ENCODE data around the gene NPRL2.

The NPRL2 gene

GRCh38 chr3:50350527-50351322 is at the start of gene NPRL2, which contains the start of gene CYB561D2:
TSS of gene NPRL2 (minus strand) at chr3:50350775. CDS start at chr3:50350652, 123 bp downstream.
TSS of gene CYB561D2 (plus strand) at chr3:50350862. CDS start at chr3:50351434, 572 bp downstream.
- DNase-seq (ENCODE audit: low spot score) = peak; percentile 99

DNA sequence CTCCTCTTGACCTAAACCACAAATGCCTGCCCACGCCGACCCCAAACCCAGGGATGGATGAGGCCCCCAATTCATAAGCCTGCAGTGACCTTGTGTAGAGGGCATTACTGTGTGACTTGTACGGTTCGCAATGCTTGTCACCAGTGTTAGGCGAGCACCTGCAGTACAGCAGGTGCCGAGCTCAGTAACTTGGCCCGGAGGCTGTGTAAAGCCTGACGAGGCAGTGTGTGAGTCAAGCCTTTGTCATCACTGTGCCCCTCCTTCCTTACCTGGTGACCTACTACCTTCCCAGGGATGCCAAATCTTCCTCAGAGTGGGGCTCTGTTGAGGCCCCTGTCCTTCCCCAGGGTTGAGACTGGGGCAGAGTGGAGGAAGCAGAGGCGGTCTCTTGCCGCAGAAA is 45.9 kb upstream of the NPRL2 start:
- no peak for DNase-seq (ENCODE audit: low spot score)

DNA sequence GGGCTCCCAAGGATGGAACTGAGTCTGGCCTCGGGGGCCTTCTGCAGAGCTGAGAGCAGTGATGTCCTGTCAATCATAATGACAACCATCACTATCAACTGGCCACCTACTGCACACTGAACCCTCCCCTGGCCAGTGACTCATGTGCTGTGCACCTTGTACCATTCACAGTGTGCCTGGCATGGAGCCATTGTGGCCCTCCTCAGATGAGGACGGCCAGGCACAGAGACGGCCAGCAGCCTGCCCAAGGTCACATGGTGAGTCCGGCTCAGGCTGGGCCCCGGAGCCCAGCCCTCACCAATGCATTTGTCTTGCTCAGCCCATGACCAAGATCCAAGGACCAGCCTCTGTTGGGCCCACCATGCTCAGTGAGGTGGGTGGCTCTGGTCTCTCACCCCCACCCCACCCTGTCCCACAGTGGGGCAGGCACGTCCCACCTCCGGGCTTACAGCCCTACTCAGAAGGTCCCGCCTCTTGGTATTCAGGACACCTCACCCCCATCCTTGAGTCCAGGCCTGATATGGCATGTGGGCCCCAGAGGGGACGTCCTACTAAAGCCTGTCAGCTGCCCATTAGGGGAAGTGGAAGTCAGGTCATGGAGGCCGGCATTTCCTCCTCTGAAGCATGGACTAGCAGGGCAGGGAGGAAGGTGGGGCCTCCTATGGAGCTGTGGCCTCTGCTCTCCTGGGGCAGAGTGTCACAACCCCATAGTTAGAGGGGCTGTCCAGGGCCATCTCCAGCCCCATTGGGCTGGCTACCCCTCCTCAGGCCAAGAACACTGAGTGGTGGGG is 44.7 kb upstream of the NPRL2 start:
- no peak for DNase-seq (ENCODE audit: low spot score)

GRCh38 chr3:50393061-50393460 is 42.5 kb upstream of the NPRL2 start:
- DNase-seq (ENCODE audit: low spot score) = no peak

DNA sequence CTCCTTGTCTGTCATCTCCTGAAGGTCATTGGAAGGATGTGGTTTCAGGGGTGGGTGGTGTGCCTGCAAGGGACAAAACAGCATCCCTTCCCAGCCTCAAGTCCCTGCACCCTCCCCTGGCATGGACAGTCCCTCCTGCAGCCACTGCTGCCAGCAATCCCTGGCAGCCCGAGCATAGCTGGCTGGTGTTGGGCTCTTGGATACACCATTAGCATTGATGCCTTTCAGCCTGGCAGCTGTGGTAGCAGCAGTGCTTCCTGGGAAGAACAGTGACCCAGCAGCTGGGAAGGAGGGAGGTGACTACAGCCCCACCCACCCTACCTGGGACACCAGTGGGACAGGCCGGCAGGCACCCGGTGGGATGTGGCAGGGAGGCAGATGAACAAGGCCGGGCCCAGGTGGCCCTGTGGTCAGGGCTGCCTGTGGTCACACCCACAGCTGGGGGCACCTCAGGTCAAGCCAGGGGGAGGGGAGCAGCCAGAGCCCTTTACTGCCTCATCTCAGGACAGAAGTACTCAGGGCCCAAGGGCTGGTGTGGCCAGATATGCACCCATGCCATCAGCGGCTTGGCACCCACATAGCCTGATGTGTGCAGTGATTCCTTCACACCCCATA is 41.6 kb upstream of the NPRL2 start:
- DNase-seq (ENCODE audit: low spot score) = no peak

- no peak for DNase-seq (ENCODE audit: low spot score)
These were observed 40.1 kb upstream of the NPRL2 start for GRCh38 chr3:50390508-50391224.

GRCh38 chr3:50389414-50389767 is 38.8 kb upstream of the NPRL2 start:
- no peak for DNase-seq (ENCODE audit: low spot score)

- no peak for DNase-seq (ENCODE audit: low spot score)
These were observed 38.3 kb upstream of the NPRL2 start for GRCh38 chr3:50388720-50389413.

DNA sequence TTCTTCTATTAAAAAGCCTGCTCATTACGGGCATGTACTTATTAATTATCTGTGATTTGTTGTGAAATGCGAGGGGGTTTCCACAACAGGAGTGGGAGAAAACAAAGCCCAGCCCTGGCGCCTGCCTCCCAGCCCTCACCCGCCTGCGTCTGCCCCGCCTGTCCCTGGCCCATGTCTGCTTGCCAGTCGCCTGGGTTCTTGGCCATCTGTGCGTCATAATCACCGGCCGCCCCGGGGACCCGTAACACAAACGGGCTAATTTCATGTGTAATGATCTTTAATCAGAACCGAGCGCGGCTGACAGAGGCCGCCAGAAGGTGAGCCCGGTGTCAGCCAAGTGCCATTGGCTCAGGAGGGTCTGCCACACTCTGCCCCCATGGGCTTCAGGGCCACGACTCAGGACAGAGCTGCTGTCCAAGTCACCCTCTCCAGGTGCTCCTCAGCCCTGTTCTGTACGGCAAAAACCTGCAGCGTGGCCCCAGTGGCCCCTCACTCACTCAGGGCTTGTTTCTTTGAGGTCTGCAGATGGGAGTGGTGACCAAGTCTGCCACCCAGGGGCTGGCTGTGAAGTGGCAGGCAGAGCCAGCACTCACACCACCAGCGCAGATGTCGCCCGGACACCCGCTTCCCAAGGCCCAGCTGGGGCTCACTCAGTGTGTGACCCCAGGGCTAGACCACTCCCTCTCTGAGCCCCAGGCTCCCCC is 37.6 kb upstream of the NPRL2 start:
- no peak for DNase-seq (ENCODE audit: low spot score)

GRCh38 chr3:50385754-50386153 is 35.2 kb upstream of the NPRL2 start:
- DNase-seq (ENCODE audit: low spot score) = no peak

DNA sequence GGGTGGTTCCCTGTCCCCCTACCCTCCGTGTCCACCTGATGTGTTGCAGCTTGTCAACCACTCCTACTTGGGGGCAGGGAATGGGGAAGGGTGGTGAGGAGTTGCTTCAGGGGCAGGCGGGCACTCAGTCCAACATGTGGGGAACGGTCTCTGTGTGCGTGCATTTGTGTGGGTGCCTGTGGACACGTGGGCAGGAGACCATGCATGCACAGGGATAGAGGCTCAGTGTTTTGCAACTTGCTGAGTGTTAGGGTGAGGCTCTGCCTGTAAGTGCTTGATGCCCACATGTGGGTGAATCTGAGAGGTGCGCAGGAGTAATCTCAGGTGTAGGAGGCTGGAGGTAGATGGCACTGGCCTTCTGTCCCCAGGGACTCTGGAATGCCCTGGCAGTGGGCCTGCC is 33.2 kb upstream of the NPRL2 start:
- no peak for DNase-seq (ENCODE audit: low spot score)

DNA sequence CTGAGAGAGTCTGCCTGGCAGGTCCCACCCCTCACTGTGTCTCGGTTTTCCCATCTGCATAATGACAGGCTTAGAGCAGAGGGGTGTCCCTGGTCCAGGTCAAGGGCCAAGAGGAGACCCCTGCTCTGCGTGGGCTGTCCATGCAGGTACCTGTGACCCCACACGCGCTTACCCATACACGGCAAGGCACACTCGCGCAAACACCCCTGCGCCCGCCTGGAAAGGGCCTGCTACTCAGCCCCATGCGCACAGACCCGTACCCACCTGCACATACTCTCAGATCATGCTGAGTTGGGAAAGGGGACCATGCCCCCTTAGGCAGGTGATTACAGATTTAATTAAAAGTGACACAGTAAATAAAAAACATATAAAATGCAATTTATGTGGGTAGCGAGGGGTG is 32.1 kb upstream of the NPRL2 start:
- DNase-seq (ENCODE audit: low spot score) = no peak

GRCh38 chr3:50381383-50381782 is 30.8 kb upstream of the NPRL2 start:
- DNase-seq (ENCODE audit: low spot score) = no peak

DNA sequence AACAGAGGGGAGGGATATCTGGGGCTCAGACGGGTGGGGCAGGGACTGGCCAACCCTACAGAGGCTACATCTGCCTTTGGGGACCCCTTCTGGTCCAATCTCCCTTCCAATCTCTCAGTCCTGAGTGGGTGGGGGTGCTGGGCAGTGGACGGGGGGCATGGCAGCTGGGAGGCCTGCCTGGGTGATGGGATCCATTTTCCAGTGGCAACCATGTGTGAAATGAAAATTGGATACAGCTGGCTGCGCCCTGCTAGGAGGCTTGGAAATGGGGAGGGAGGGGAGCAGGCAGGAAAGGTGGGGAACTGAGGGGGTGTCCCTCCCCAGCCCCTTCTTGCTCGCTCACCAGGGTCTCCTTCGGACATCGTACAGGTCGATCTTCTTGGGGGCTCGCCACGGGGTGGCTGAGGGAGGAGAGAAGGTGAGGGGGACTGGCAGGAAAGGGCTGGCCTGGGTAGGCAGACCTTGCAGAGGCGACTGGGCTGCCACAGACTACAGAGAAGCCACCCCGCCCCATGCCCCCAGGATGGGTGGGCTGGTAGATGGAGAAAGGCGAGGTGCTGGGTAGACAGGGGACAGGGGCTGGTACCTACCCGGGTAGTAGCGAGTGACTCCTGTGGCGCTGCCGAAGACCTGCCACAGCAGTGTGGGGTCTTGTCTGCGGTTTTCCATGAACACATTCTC is 30.0 kb upstream of the NPRL2 start:
- DNase-seq (ENCODE audit: low spot score) = no peak

DNA sequence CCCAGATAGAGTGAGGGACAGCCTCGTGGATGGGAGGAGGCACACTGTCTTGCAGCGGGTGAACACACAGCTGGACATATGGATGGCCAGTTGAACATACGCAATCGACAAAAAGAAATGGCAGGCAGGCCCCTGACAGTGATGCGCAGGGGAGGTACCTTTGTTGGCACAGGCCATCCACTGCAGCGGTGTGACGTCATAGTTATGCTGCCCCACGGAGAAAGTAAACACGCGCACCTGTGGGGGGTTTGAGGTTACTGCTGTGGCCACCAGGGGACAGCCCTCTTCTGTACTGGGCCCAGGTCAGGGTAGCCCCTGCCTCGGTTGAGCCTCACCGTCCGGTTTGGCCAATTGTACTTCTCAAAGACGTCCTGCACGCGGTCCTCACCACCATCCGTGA is 28.2 kb upstream of the NPRL2 start:
- no peak for DNase-seq (ENCODE audit: low spot score)

GRCh38 chr3:50378024-50378423 is 27.4 kb upstream of the NPRL2 start:
- DNase-seq (ENCODE audit: low spot score) = no peak

GRCh38 chr3:50375258-50375931 is 24.8 kb upstream of the NPRL2 start:
- no peak for DNase-seq (ENCODE audit: low spot score)

- no peak for DNase-seq (ENCODE audit: low spot score)
These were observed 24.0 kb upstream of the NPRL2 start for GRCh38 chr3:50374363-50375257.

Measured in CD4-positive, alpha-beta T cell treated with Interleukin-6 at 100 ng/mL for 8 hours (primary cell).